Bronchial epithelial cell (primary cell): Measurements from ENCODE around the gene SLC4A8. TPM values are rescaled to one million over a fixed set of nuclear protein-coding genes. Genes with fewer than 3 reads are reported as not detected.

Source experiments
- DNase-seq: peaks from one replicate; pipeline ENCODE4 v3.0.0-alpha.2; 2010; ENCODE audit warnings: low read depth
- FAIRE-seq: peaks from 2 replicates; lab custom pipeline; 2011; peaks lifted over from hg19 to GRCh38; lab: Jason Lieb, UNC
- H3K27me3 ChIP-seq: 2 replicates; pipeline ENCODE4 v1.5.1; 2011; ENCODE audit warnings: low read length; ENCODE audit not compliant: control insufficient read depth, insufficient read depth
- H3K36me3 ChIP-seq: 2 replicates; pipeline ENCODE4 v1.5.1; 2011; ENCODE audit warnings: low read length; ENCODE audit not compliant: control insufficient read depth, insufficient read depth
- H3K4me3 ChIP-seq: 2 replicates; pipeline ENCODE4 v1.5.1; 2011; ENCODE audit warnings: mild to moderate bottlenecking, low read depth, low read length, control low read depth
- total RNA-seq: library from RNA; depleted of rRNA; stranded (reverse); fragments of >200 nt; gene quantifications from 2 replicates; pipeline ENCODE4 v1.2.1, GENCODE V29; 2014
- TF ChIP-seq, protein P1 (sequence below): IDR thresholded peaks from 2 replicates; pipeline ENCODE4 v1.5.1; 2011; ENCODE audit warnings: mild to moderate bottlenecking, moderate library complexity, low read length, control low read depth, inconsistent platforms; ENCODE audit not compliant: insufficient read depth, severe bottlenecking

SLC4A8 gene
- total RNA-seq, 1 donor from 2014 or later = 0.26 TPM

DNA sequence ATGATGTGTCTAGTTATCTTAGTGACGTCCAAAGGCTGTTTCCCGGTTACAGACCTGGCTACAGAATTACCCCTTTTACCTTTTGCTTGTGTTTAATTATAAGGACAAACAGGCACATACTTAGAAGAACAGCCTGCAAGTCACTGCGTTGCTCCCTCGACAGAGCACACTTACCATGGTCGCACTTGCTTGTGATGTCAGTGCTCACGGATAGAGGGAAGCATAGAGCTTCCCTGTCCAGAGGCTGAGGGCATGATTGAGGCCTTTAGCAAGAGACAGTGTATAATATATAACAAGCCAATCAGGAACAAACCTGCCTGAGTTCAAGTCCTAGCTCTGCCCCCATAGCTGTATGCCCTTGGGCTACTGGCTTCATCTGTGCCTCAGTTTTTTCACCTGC lies 93.2 kb downstream of the SLC4A8 start:
- DNase-seq (no peak), FAIRE-seq (no peak)

DNA sequence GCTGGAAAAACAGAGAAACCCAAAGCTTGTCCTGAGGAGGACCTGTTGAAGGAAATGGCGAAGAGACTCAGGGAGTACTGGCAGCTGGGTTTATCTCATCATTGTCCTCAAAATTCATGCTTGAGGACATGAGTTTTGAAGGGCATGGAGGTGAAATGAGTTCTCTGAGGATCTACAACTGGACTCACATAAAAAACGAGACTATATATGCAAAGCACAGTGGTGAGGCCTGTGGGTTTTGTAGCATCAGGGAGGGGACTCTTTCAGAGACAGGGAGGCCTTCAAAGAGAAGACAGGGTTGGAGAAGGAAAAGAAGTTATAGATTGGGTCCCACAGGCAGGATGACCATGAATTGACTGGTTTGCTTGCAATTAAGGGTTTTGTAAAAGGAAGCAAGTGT lies 95.1 kb downstream of the SLC4A8 start:
- TF ChIP-seq, protein P1, sequence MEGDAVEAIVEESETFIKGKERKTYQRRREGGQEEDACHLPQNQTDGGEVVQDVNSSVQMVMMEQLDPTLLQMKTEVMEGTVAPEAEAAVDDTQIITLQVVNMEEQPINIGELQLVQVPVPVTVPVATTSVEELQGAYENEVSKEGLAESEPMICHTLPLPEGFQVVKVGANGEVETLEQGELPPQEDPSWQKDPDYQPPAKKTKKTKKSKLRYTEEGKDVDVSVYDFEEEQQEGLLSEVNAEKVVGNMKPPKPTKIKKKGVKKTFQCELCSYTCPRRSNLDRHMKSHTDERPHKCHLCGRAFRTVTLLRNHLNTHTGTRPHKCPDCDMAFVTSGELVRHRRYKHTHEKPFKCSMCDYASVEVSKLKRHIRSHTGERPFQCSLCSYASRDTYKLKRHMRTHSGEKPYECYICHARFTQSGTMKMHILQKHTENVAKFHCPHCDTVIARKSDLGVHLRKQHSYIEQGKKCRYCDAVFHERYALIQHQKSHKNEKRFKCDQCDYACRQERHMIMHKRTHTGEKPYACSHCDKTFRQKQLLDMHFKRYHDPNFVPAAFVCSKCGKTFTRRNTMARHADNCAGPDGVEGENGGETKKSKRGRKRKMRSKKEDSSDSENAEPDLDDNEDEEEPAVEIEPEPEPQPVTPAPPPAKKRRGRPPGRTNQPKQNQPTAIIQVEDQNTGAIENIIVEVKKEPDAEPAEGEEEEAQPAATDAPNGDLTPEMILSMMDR = no peak
- DNase-seq (no peak), FAIRE-seq (no peak)
- Histone ChIP-seq H3K27me3 (no peaks in the 10 kb centered on the region), H3K4me3 (no peak overlapping the region), H3K36me3 (no peaks in the 10 kb centered on the region)

More for the DNA sequence above, 93.2 kb downstream of the SLC4A8 start:
- Histone ChIP-seq H3K36me3 (no peaks in the 10 kb centered on the region), H3K27me3 (no peaks in the 10 kb centered on the region), H3K4me3 (no peak overlapping the region)
- TF ChIP-seq, protein P1 = no peak

DNA sequence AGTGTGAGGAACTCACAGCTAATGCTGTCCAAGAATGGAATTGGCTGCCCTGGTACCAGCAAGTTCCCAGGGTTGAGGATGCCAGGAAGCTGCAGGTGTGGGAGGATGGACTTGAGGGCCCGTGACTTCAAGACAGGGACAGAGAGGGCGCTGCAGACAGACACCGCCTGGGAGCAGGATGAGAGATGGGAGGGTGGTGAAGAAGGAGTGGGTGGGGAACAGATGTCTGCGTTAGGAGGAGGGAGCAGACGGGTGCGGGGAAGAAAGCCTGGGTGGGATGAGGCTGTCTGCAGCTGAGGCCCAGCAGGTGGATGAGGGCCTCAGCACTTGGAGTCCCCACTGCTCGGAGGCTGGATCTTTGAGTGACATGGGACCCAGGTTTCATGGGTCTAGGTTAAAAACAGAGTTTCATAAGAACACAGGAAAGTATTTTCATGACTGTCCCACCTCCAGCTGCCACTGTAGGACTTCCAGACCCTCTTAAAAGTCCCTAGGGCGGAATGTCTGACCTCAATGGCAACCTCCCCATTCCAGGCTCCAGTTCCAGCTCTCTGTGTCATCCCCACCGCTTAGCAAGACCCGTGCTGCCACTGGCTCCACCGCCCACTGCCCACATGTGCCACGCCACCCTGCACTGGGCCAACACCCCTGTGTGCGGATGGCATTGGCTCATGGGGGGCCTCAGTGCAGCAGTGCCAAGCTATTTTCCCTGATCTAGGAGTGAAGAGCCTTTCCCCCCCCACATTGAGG lies 96.1 kb downstream of the SLC4A8 start:
- no peaks in the 10 kb centered on the region for H3K27me3 ChIP-seq
- no peak overlapping the region for H3K4me3 ChIP-seq
- FAIRE-seq = no peak
- TF ChIP-seq, protein P1 = no peak
- DNase-seq = no peak
- no peaks in the 10 kb centered on the region for H3K36me3 ChIP-seq

DNA sequence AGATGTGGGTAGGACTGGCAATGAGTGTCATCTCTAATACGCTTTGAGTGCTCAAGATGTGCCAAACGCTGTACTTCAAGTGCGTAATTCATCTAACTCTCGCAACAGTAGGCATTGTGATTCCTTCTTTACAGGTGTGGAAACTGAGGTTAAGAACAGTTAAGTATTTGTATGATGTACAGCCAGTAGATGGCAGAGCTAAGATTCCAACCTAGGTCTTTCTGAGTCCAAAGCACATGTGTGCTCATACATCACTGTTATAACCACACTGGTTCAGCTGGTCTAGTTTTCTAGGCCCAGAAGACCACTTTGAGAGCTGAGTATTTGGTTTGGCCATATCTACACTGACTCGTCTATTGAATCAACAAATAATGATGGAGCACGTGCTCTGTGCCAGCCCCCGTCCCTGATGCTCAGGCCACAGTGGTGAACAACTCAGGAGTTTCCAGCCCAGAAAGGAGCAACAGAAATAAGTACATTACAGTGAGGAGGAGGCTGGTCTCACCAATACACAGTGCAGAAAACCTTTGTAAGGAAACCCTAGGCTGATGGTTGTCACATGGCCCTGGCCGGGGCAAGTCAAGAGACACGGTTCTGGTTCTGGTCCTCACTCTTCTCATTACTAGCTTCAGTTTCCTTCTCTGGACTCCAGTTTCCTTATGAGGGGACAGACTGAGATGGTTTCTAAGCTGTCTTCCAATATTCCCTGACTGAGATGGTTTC lies 97.1 kb downstream of the SLC4A8 start:
- DNase-seq (peak; percentile 10), FAIRE-seq (no peak)
- TF ChIP-seq, protein P1 = peak; percentile 26
- Histone ChIP-seq H3K27me3 (no peaks in the 10 kb centered on the region), H3K4me3 (no peak overlapping the region), H3K36me3 (no peaks in the 10 kb centered on the region)

DNA sequence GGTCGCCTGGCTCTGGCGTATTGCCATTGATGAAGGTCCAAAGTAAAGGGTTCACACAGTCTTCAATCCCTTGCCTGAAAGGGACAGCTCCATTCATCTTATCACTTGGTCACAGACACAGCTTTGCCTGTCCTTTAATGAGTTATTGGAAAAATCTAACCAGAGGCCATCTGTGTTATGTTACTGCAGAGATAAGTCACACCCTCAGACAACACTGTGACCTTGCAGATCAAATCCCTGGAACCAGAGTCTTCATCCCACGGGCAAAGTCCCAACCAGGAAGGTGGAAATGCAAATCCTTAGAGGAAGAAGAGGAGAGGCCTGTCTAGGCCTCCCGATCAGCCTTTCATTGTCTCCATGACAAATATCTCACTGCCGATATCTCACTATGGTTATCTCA lies 98.1 kb downstream of the SLC4A8 start:
- no peak overlapping the region for H3K4me3 ChIP-seq
- FAIRE-seq (no peak), DNase-seq (no peak)
- TF ChIP-seq, protein P1 = no peak
- no peaks in the 10 kb centered on the region for H3K36me3 ChIP-seq
- H3K27me3 ChIP-seq = no peaks in the 10 kb centered on the region
